Gastrocnemius medialis (tissue), 4 donors: ENCODE results near the gene MAEA. TPM values are rescaled to one million over a fixed set of nuclear protein-coding genes. Genes with fewer than 3 reads are reported as not detected.
A peak's percentile ranks its signal among the peaks of the same experiment; 100 is the strongest.

Source experiments
- ATAC-seq, 2 donors: fragments of 150-250 bp; one replicate each; pipeline ENCODE4 v1.9.1; 2016
- DNase-seq, 2 donors: peaks; one replicate each; pipeline ENCODE4 v3.0.0-alpha.2; 2019
- H3K27ac ChIP-seq, 4 donors: fragments of 200-600 bp; sonication (generic); 1 replicate in 1 of 4; 2 replicates in 3 of 4; pipeline ENCODE4 v1.5.1; 2016 to 2018; ENCODE audit warnings: mild to moderate bottlenecking in 2 of 4, moderate library complexity in 1 of 4
- H3K27me3 ChIP-seq, 3 donors: fragments of 200-600 bp; sonication (generic) in 2 of 3; 1 replicate in 1 of 3; 2 replicates in 2 of 3; pipeline versions ENCODE4 v1.5.1 to v1.6.0; 2016 to 2019; ENCODE audit warnings: mild to moderate bottlenecking in 1 of 3, moderate library complexity in 1 of 3
- H3K36me3 ChIP-seq, 2 donors: fragments of 200-600 bp; sonication (generic) in 1 of 2; one replicate each; pipeline ENCODE4 v1.5.1; 2017 to 2018
- H3K4me1 ChIP-seq, 2 donors: fragments of 200-600 bp; sonication (generic) in 1 of 2; one replicate each; pipeline ENCODE4 v1.5.1; 2016 to 2017; ENCODE audit warnings: mild to moderate bottlenecking in 2 of 2
- H3K4me3 ChIP-seq, 4 donors: fragments of 200-600 bp; sonication (generic) in 3 of 4; 1 replicate in 1 of 4; 2 replicates in 3 of 4; pipeline ENCODE4 v1.5.1; 2016 to 2019; ENCODE audit warnings: mild to moderate bottlenecking in 2 of 4
- H3K9me3 ChIP-seq, 3 donors: fragments of 200-600 bp; sonication (generic) in 2 of 3; 1 replicate in 1 of 3; 2 replicates in 2 of 3; pipeline ENCODE4 v1.5.1; 2016 to 2019
- CTCF ChIP-seq, 5 experiments: fragments of 450-650 bp in 3 of 5; fragments of 200-600 bp in 2 of 5; sonication (generic) in 2 of 5; IDR thresholded peaks in 4 of 5; conservative IDR thresholded peaks in 1 of 5; 1 replicate in 4 of 5; 2 replicates in 1 of 5; pipeline ENCODE4 v1.5.1; 2016 to 2019; ENCODE audit warnings: antibody characterized with exemption in 5 of 5, mild to moderate bottlenecking in 3 of 5, moderate library complexity in 3 of 5
- POLR2A ChIP-seq, 2 donors: fragments of 450-650 bp; IDR thresholded peaks; one replicate each; pipeline ENCODE4 v1.6.1; 2017; ENCODE audit warnings: antibody characterized with exemption in 2 of 2, mild to moderate bottlenecking in 2 of 2, moderate library complexity in 2 of 2
- in situ Hi-C, 4 donors: fragments of 200-750 bp; cut with MboI; loops; one replicate each; pipeline versions ENCODE4 v1.15.0 to v1.8.0; 2017; ENCODE audit warnings: low sequenced_read_pairs in 4 of 4
- intact Hi-C: fragments of 100-400 bp; cut with DNase I; formaldehyde crosslinking; loops from one replicate; pipeline ENCODE4 v1.15.1; 2023; ENCODE audit warnings: low total_unique reads
- total RNA-seq, 4 donors: library from RNA; depleted of rRNA; stranded (reverse); fragments of >200 nt; gene quantifications; one replicate each; pipeline versions ENCODE4 v1.1.0 to v1.2.3, GENCODE V29; 2016

The MAEA gene
- total RNA-seq, 4 donors from 2014 or later, result 30.0 to 42.7 (median 34.3) TPM

GRCh38 chr4:1367230-1367935 lies 77.7 kb downstream of the MAEA start:
- no peaks in the 10 kb centered on the region for H3K9me3 ChIP-seq
- intact Hi-C loops (no loop called here), in situ Hi-C loops (loop anchor here in 3 of 4 donors (25.0 kb wide), 2 partner anchors 230 to 270 kb away; no protein-coding TSS in a partner anchor)
- H3K27me3 ChIP-seq, result no peaks in the 10 kb centered on the region
- no peaks in the 10 kb centered on the region for H3K4me1 ChIP-seq
- no peak overlapping the region for H3K27ac ChIP-seq
- TF ChIP-seq CTCF (IDR thresholded peaks at IDR 0.05 in 4 of 5, conservative IDR thresholded peaks at IDR 0.05 in 1 of 5) (no peak), POLR2A (IDR thresholded peaks at IDR 0.05) (no peak)
- H3K36me3 ChIP-seq, result peaks cover 0 to 23% of the 10 kb centered on the region in 2 donors
- peak in 1 of 2 donors; percentile 8 for DNase-seq
- ATAC-seq, result no peak
- H3K4me3 ChIP-seq, result no peak overlapping the region

- H3K36me3 ChIP-seq, result peaks cover 0 to 23% of the 10 kb centered on the region in 2 donors
- intact Hi-C loops, result no loop called here
Measured at GRCh38 chr4:1367936-1368289, 78.2 kb downstream of the MAEA start.

GRCh38 chr4:1368421-1369090 lies 78.9 kb downstream of the MAEA start:
- H3K4me1 ChIP-seq, result no peaks in the 10 kb centered on the region
- ATAC-seq (no peak), DNase-seq (peak in 1 of 2 donors; percentile 3)
- no peak overlapping the region for H3K27ac ChIP-seq
- H3K36me3 ChIP-seq, result peaks cover 0 to 23% of the 10 kb centered on the region in 2 donors
- no peaks in the 10 kb centered on the region for H3K27me3 ChIP-seq
- no peak overlapping the region for H3K4me3 ChIP-seq
- intact Hi-C loops (no loop called here), in situ Hi-C loops (loop anchor here in 3 of 4 donors (25.0 kb wide), 2 partner anchors 231 to 269 kb away; no protein-coding TSS in a partner anchor)
- H3K9me3 ChIP-seq, result no peaks in the 10 kb centered on the region
- TF ChIP-seq POLR2A (IDR thresholded peaks at IDR 0.05) (no peak), CTCF (IDR thresholded peaks at IDR 0.05 in 4 of 5, conservative IDR thresholded peaks at IDR 0.05 in 1 of 5) (no peak)

More at GRCh38 chr4:1367936-1368289, 78.2 kb downstream of the MAEA start:
- in situ Hi-C loops, result loop anchor here in 3 of 4 donors (25.0 kb wide), 2 partner anchors 231 to 269 kb away; no protein-coding TSS in a partner anchor
- Histone ChIP-seq H3K4me3 (no peak overlapping the region), H3K9me3 (no peaks in the 10 kb centered on the region), H3K27ac (no peak overlapping the region), H3K27me3 (no peaks in the 10 kb centered on the region), H3K4me1 (no peaks in the 10 kb centered on the region)
- TF ChIP-seq POLR2A (IDR thresholded peaks at IDR 0.05), result no peak
- no peak for TF ChIP-seq CTCF (IDR thresholded peaks at IDR 0.05 in 4 of 5, conservative IDR thresholded peaks at IDR 0.05 in 1 of 5)
- ATAC-seq, result no peak
- no peak for DNase-seq

- Histone ChIP-seq H3K4me1 (no peaks in the 10 kb centered on the region), H3K36me3 (peaks cover 0 to 23% of the 10 kb centered on the region in 2 donors), H3K4me3 (no peak overlapping the region), H3K27me3 (no peaks in the 10 kb centered on the region), H3K9me3 (no peaks in the 10 kb centered on the region), H3K27ac (no peak overlapping the region)
- intact Hi-C loops (no loop called here), in situ Hi-C loops (loop anchor here in 3 of 4 donors (25.0 kb wide), 2 partner anchors 232 to 268 kb away; no protein-coding TSS in a partner anchor)
- DNase-seq, result peak in 1 of 2 donors; percentile 7
- TF ChIP-seq POLR2A (IDR thresholded peaks at IDR 0.05), result no peak
- TF ChIP-seq CTCF (IDR thresholded peaks at IDR 0.05 in 4 of 5, conservative IDR thresholded peaks at IDR 0.05 in 1 of 5), result no peak
- ATAC-seq, result no peak
Measured at GRCh38 chr4:1369091-1369450, 79.4 kb downstream of the MAEA start.
